HepG2 (cell line): ENCODE data around the gene HMCN2.

Source experiments
- CEBPB ChIP-seq: IDR thresholded peaks from 2 replicates; pipeline ENCODE4 v1.6.1; 2011; ENCODE audit warnings: low read depth, low read length, improper control_type of control experiment, borderline replicate concordance
- CTCF ChIP-seq: sonication (generic); formaldehyde crosslinking; IDR thresholded peaks from 2 replicates; pipeline ENCODE4 v1.5.0; 2020; ENCODE audit warnings: mild to moderate bottlenecking, missing genetic modification reagents, moderate library complexity
- PLSCR1 ChIP-seq: sonication (generic); formaldehyde crosslinking; IDR thresholded peaks from 2 replicates; pipeline ENCODE4 v1.5.0; 2020; ENCODE audit warnings: missing genetic modification reagents, mild to moderate bottlenecking, borderline replicate concordance
- ZBTB33 ChIP-seq: sonication (generic); formaldehyde crosslinking; IDR thresholded peaks from 2 replicates; pipeline ENCODE4 v1.4.0; 2020; ENCODE audit warnings: missing genetic modification reagents
- ZBTB44 ChIP-seq: sonication (generic); formaldehyde crosslinking; IDR thresholded peaks from 2 replicates; pipeline ENCODE4 v1.4.0; 2020; ENCODE audit warnings: missing genetic modification reagents
- ZNF639 ChIP-seq: conservative IDR thresholded peaks from 2 replicates; pipeline ENCODE4 v1.6.1; 2018; ENCODE audit warnings: missing genetic modification reagents

- TF ChIP-seq CTCF (no peak), CEBPB (no peak), ZBTB44 (CRISPR knock-in tag) (no peak), ZNF639 (CRISPR knock-in tag) (no peak), PLSCR1 (CRISPR knock-in tag) (no peak), ZBTB33 (CRISPR knock-in tag) (no peak)
Observed at GRCh38 chr9:130356877-130357584, 91.5 kb downstream of the HMCN2 start.
